Heart right ventricle (tissue), 16 donors: ENCODE data around the gene SMAD3. TPM values are rescaled to one million over a fixed set of nuclear protein-coding genes. Genes with fewer than 3 reads are reported as not detected.

ENCODE experiments used
- ATAC-seq, 8 donors: fragments of 200-7000 bp; cut with Tn5 transposase; one replicate each; pipeline ENCODE4 v1.9.1; 2020; ENCODE audit warnings: mild to moderate bottlenecking in 8 of 8, moderate library complexity in 8 of 8, moderate number of reproducible peaks in 1 of 8
- DNase-seq, 2 donors: peaks; one replicate each; pipeline ENCODE4 v3.0.0-alpha.2; 2020
- H3K27ac ChIP-seq, 10 donors: fragments of 200-600 bp; sonication (generic) in 2 of 10; one replicate each; pipeline versions ENCODE4 v1.5.0 to v1.8.0; 2020 to 2022; ENCODE audit warnings: mild to moderate bottlenecking in 3 of 10
- H3K27me3 ChIP-seq, 7 donors: fragments of 200-600 bp; one replicate each; pipeline ENCODE4 v1.8.0; 2021 to 2022; ENCODE audit warnings: mild to moderate bottlenecking in 2 of 7
- H3K36me3 ChIP-seq, 9 donors: fragments of 200-600 bp; sonication (generic) in 1 of 9; one replicate each; pipeline versions ENCODE4 v1.5.0 to v1.8.0; 2020 to 2022; ENCODE audit warnings: mild to moderate bottlenecking in 2 of 9
- H3K4me1 ChIP-seq, 9 donors: fragments of 200-600 bp; sonication (generic) in 1 of 9; one replicate each; pipeline versions ENCODE4 v1.5.0 to v1.8.0; 2020 to 2022; ENCODE audit warnings: mild to moderate bottlenecking in 4 of 9
- H3K4me3 ChIP-seq, 10 donors: fragments of 200-600 bp; sonication (generic) in 2 of 10; one replicate each; pipeline versions ENCODE4 v1.5.0 to v1.8.0; 2020 to 2022; ENCODE audit warnings: mild to moderate bottlenecking in 7 of 10, moderate library complexity in 2 of 10
- H3K9me3 ChIP-seq, 11 donors: fragments of 200-600 bp in 10 of 11; sonication (generic) in 2 of 11; one replicate each; pipeline versions ENCODE4 v1.5.0 to v1.8.0; 2013 to 2022; ENCODE audit warnings: mild to moderate bottlenecking in 2 of 11, control low read depth in 1 of 11, moderate library complexity in 1 of 11
- CTCF ChIP-seq, 9 donors: fragments of 200-600 bp; sonication (generic) in 2 of 9; IDR thresholded peaks; one replicate each; pipeline versions ENCODE4 v1.5.0 to v1.8.0; 2021 to 2022; ENCODE audit warnings: antibody characterized with exemption in 9 of 9, mild to moderate bottlenecking in 5 of 9, moderate library complexity in 1 of 9
- WGBS, 2 donors: extraction: QIAGEN DNeasy Blood & Tissue Kit; methylation state at CpG; one replicate each; pipeline ENCODE4 v1.1.7; 2013; ENCODE audit warnings: inconsistent platforms in 1 of 2; 5-methylcytosine and 5-hydroxymethylcytosine counted together
- intact Hi-C, 10 donors: fragments of 100-400 bp; cut with DNase I; formaldehyde crosslinking; loops; one replicate each; pipeline versions ENCODE4 v1.11.1 to v1.14.2; 2022
- polyA plus RNA-seq, 2 donors: library from polyadenylated mRNA; stranded (reverse); fragments of 200-250 nt; gene quantifications; one replicate each; pipeline ENCODE4 v1.2.3, GENCODE V29; 2013
- total RNA-seq, 10 donors: library from RNA; stranded (reverse); fragmentation: NEBNext Ultra II Directional in 3 of 10; extraction: Animal tissue kit (Norgen Biotek cat#: 25700) in 3 of 10; gene quantifications; one replicate each; pipeline versions ENCODE4 v1.2.1 to v1.2.4, GENCODE V29; 2021 to 2023
- donor health status: Arrhythmogenic right ventricular cardiomyopathy.
- donor health status: ischemic (EF 13 %, LVEDD 7.1; RV severe dilation, severe dysfunction).
- donor health status: healthy with polysubstance abuse.
- donor health status: DM: no; HTN: yes; CAD: no.
- donor health status: DM: no; HTN: no; CAD: no.
- donor health status: ischemic (EF 25% LVEDD 6.9; RV normal size, moderate dysfunction).
- donor health status: ischemic (EF 25% LVEDD 5.7; RV mildly dilated, moderate dysfunction).
- donor health status: healthy.
- donor health status: DM: yes; HTN: yes; CAD: no.
- donor health status: Ischemic cardiomyopathy.
- donor health status: ischemic (EF 35%, LVEDD 5.7; RV mildly dilated, moderate dysfunction).
- donor health status: nonischemic (EF 11% LVEDD 7.7; RV severe dilation, severe dysfunction).
- donor health status: DM: yes; HTN: yes; CAD: no.
- donor health status: PGD.
- donor health status: ischemic (EF 29% LVEDD 5.4; RV normal size, mild dysfunction).
- donor health status: nonischemic (EF 23%, LVEDD 6.1; RV moderate dilation, normal function).

SMAD3 gene
- total and polyA plus RNA-seq, 12 donors = 6.2 to 44.8 (median 15.5) TPM

GRCh38 chr15:67091980-67092677, 26.7 kb downstream of the SMAD3 start:
- DNase-seq (no peak), ATAC-seq (no peak)
- intact Hi-C loops = no loop called here
- H3K4me3 ChIP-seq = no peak overlapping the region
- peaks cover 33 to 90% (median 66%) of the 10 kb centered on the region in 9 donors for H3K4me1 ChIP-seq
- H3K36me3 ChIP-seq = peaks cover 0 to 15% (median 0%) of the 10 kb centered on the region in 9 donors
- 79 to 85% methylated on average over 7 of the region's 7 CpGs for WGBS, 2 donors
- no peaks in the 10 kb centered on the region for H3K27me3 ChIP-seq
- TF ChIP-seq CTCF (IDR thresholded peaks at IDR 0.05) = no peak
- H3K9me3 ChIP-seq = no peaks in the 10 kb centered on the region
- H3K27ac ChIP-seq = peak overlapping the region in 5 of 10 donors; percentile 37 to 79 (median 52)

- Histone ChIP-seq H3K36me3 (peaks cover 0 to 15% (median 0%) of the 10 kb centered on the region in 9 donors), H3K27ac (peak overlapping the region in 1 of 10 donors; percentile 79), H3K27me3 (no peaks in the 10 kb centered on the region), H3K4me3 (no peak overlapping the region), H3K9me3 (no peaks in the 10 kb centered on the region), H3K4me1 (peaks cover 25 to 90% (median 63%) of the 10 kb centered on the region in 9 donors)
- DNase-seq (no peak), ATAC-seq (no peak)
- 92% methylated on average over 9 of the region's 9 CpGs for WGBS, 2 donors
- no peak for TF ChIP-seq CTCF (IDR thresholded peaks at IDR 0.05)
- intact Hi-C loops = no loop called here
These were observed 27.5 kb downstream of the SMAD3 start for GRCh38 chr15:67092752-67093503.

- WGBS, 2 donors = 59 to 69% methylated on average over 7 of the region's 7 CpGs
- no peaks in the 10 kb centered on the region for H3K9me3 ChIP-seq
- peaks cover 23 to 90% (median 62%) of the 10 kb centered on the region in 9 donors for H3K4me1 ChIP-seq
- H3K36me3 ChIP-seq = peaks cover 0 to 15% (median 0%) of the 10 kb centered on the region in 9 donors
- intact Hi-C loops = no loop called here
- peak in 3 of 8 donors; percentile 6 to 10 (median 6) for ATAC-seq
- peak overlapping the region in 1 of 10 donors; percentile 33 for H3K27ac ChIP-seq
- H3K4me3 ChIP-seq = no peak overlapping the region
- no peak for DNase-seq
- H3K27me3 ChIP-seq = no peaks in the 10 kb centered on the region
- TF ChIP-seq CTCF (IDR thresholded peaks at IDR 0.05) = no peak
These were observed 28.1 kb downstream of the SMAD3 start for GRCh38 chr15:67093504-67093862.

- DNase-seq (no peak), ATAC-seq (no peak)
- Histone ChIP-seq H3K36me3 (peaks cover 0 to 15% (median 0%) of the 10 kb centered on the region in 9 donors), H3K9me3 (no peaks in the 10 kb centered on the region), H3K27me3 (no peaks in the 10 kb centered on the region), H3K27ac (peak overlapping the region in 1 of 10 donors; percentile 33), H3K4me1 (peaks cover 23 to 90% (median 64%) of the 10 kb centered on the region in 9 donors), H3K4me3 (no peak overlapping the region)
- intact Hi-C loops = no loop called here
- WGBS, 2 donors = 82 to 92% methylated on average over 15 of the region's 15 CpGs
- no peak for TF ChIP-seq CTCF (IDR thresholded peaks at IDR 0.05)
These were observed 28.8 kb downstream of the SMAD3 start for GRCh38 chr15:67094001-67094826.
